Measurements from ENCODE around the gene CPTP.
"Not testable (repeated sequence)": the region's sequence is repeated elsewhere in the genome, so short reads cannot be mapped to it uniquely, and the experiment has no call there.

GRCh38 chr1:1370094-1370493, 45.5 kb downstream of the CPTP start:
- TF ChIP-seq POLR2A, CTCF (IDR thresholded peaks at IDR 0.05): not testable (repeated sequence)

Data from Peyer's patch (tissue), 4 donors.